Uterus (tissue), 4 donors: ENCODE measurements around the gene ADPRHL1. TPM values are rescaled to one million over a fixed set of nuclear protein-coding genes. Genes with fewer than 3 reads are reported as not detected.

Experiments used
- DNase-seq, 2 donors: peaks; one replicate each; pipeline ENCODE4 v3.0.0-alpha.2; 2019 to 2020
- H3K27ac ChIP-seq, 2 donors: fragments of 200-600 bp; sonication (generic); 1 replicate in 1 of 2; 2 replicates in 1 of 2; pipeline ENCODE4 v1.5.1; 2016 to 2018
- H3K27me3 ChIP-seq, 2 donors: fragments of 200-600 bp; sonication (generic); one replicate each; pipeline ENCODE4 v1.5.1; 2018 to 2019; ENCODE audit warnings: control low read depth in 1 of 2
- H3K36me3 ChIP-seq, 2 donors: fragments of 200-600 bp; sonication (generic); one replicate each; pipeline ENCODE4 v1.5.1; 2019; ENCODE audit warnings: control low read depth in 1 of 2
- H3K4me1 ChIP-seq, 2 donors: fragments of 200-600 bp; sonication (generic); one replicate each; pipeline ENCODE4 v1.5.1; 2018 to 2019; ENCODE audit warnings: control low read depth in 1 of 2
- H3K4me3 ChIP-seq, 2 donors: fragments of 200-600 bp; sonication (generic); 1 replicate in 1 of 2; 2 replicates in 1 of 2; pipeline ENCODE4 v1.5.1; 2018 to 2019; ENCODE audit warnings: mild to moderate bottlenecking in 1 of 2
- H3K9me3 ChIP-seq, 2 donors: fragments of 200-600 bp; sonication (generic); one replicate each; pipeline ENCODE4 v1.5.1; 2019; ENCODE audit warnings: control low read depth in 1 of 2
- CTCF ChIP-seq, 4 experiments: fragments of 200-600 bp in 2 of 4; fragments of 450-650 bp in 2 of 4; sonication (generic) in 2 of 4; IDR thresholded peaks; one replicate each; pipeline ENCODE4 v1.5.1; 2016 to 2019; ENCODE audit warnings: antibody characterized with exemption in 4 of 4, mild to moderate bottlenecking in 2 of 4, moderate library complexity in 1 of 4
- POLR2A ChIP-seq, 2 donors: fragments of 450-650 bp; IDR thresholded peaks; one replicate each; pipeline ENCODE4 v1.6.1; 2016; ENCODE audit warnings: antibody characterized with exemption in 2 of 2, mild to moderate bottlenecking in 1 of 2, moderate library complexity in 1 of 2
- intact Hi-C: fragments of 100-400 bp; cut with DNase I; formaldehyde crosslinking; loops from one replicate; pipeline ENCODE4 v1.15.1; 2023; ENCODE audit warnings: low total_unique reads
- total RNA-seq, 4 donors: library from RNA; depleted of rRNA in 3 of 4; stranded (reverse); fragments of >200 nt in 3 of 4; gene quantifications; one replicate each; pipeline versions ENCODE4 v1.1.0 to v1.2.4, GENCODE V29; 2014 to 2023
- donor health status: DM: yes; HTN: yes; CAD: no.

The ADPRHL1 gene
- total RNA-seq, 4 donors from 2014 or later = 1.6 to 3.3 TPM; not detected in 2

GRCh38 chr13:113468029-113468428, 14.7 kb upstream of the ADPRHL1 start:
- DNase-seq = no peak
- H3K4me1 ChIP-seq = no peaks in the 10 kb centered on the region
- H3K4me3 ChIP-seq = no peak overlapping the region
- intact Hi-C loops = no loop called here
- TF ChIP-seq CTCF (IDR thresholded peaks at IDR 0.05) (no peak), POLR2A (IDR thresholded peaks at IDR 0.05) (no peak)
- H3K27ac ChIP-seq = no peak overlapping the region
- no peaks in the 10 kb centered on the region for H3K9me3 ChIP-seq
- no peaks in the 10 kb centered on the region for H3K36me3 ChIP-seq
- no peaks in the 10 kb centered on the region for H3K27me3 ChIP-seq

GRCh38 chr13:113466383-113466782, 13.1 kb upstream of the ADPRHL1 start:
- intact Hi-C loops = no loop called here
- DNase-seq = no peak
- Histone ChIP-seq H3K36me3 (no peaks in the 10 kb centered on the region), H3K9me3 (no peaks in the 10 kb centered on the region), H3K27ac (no peak overlapping the region), H3K27me3 (no peaks in the 10 kb centered on the region), H3K4me1 (no peaks in the 10 kb centered on the region), H3K4me3 (no peak overlapping the region)
- no peak for TF ChIP-seq POLR2A (IDR thresholded peaks at IDR 0.05)
- TF ChIP-seq CTCF (IDR thresholded peaks at IDR 0.05) = no peak

GRCh38 chr13:113465300-113465699, 12.0 kb upstream of the ADPRHL1 start:
- Histone ChIP-seq H3K36me3 (no peaks in the 10 kb centered on the region), H3K27me3 (no peaks in the 10 kb centered on the region), H3K4me1 (no peaks in the 10 kb centered on the region), H3K9me3 (no peaks in the 10 kb centered on the region), H3K27ac (no peak overlapping the region), H3K4me3 (no peak overlapping the region)
- intact Hi-C loops = no loop called here
- DNase-seq = no peak
- TF ChIP-seq CTCF (IDR thresholded peaks at IDR 0.05) = no peak
- no peak for TF ChIP-seq POLR2A (IDR thresholded peaks at IDR 0.05)

GRCh38 chr13:113464476-113464875, 11.2 kb upstream of the ADPRHL1 start:
- no peak for DNase-seq
- Histone ChIP-seq H3K27me3 (no peaks in the 10 kb centered on the region), H3K4me3 (no peak overlapping the region), H3K4me1 (no peaks in the 10 kb centered on the region), H3K36me3 (no peaks in the 10 kb centered on the region), H3K9me3 (no peaks in the 10 kb centered on the region), H3K27ac (no peak overlapping the region)
- TF ChIP-seq CTCF (IDR thresholded peaks at IDR 0.05) = no peak
- no peak for TF ChIP-seq POLR2A (IDR thresholded peaks at IDR 0.05)
- intact Hi-C loops = no loop called here

GRCh38 chr13:113461022-113461751, 7.9 kb upstream of the ADPRHL1 start:
- Histone ChIP-seq H3K4me1 (no peaks in the 10 kb centered on the region), H3K27ac (no peak overlapping the region), H3K4me3 (no peak overlapping the region), H3K36me3 (no peaks in the 10 kb centered on the region), H3K27me3 (no peaks in the 10 kb centered on the region), H3K9me3 (no peaks in the 10 kb centered on the region)
- intact Hi-C loops = no loop called here
- no peak for DNase-seq
- TF ChIP-seq CTCF (IDR thresholded peaks at IDR 0.05) (no peak), POLR2A (IDR thresholded peaks at IDR 0.05) (no peak)
